ENCODE data around the gene ARHGEF26.

Gene ARHGEF26

GRCh38 chr3:154177406-154177805, 56.2 kb downstream of the ARHGEF26 start:
- no peak overlapping the region for H3K9ac ChIP-seq (ENCODE audit: low read depth in 1 of 2, low read length in 2 of 2)
- no peaks in the 10 kb centered on the region for H3K36me3 ChIP-seq (ENCODE audit: control insufficient read depth in 1 of 2, insufficient read depth in 2 of 2, low read length in 2 of 2)
- H3K27ac ChIP-seq (ENCODE audit: low read depth, low read length), result no peak overlapping the region
- peaks cover 0 to 19% of the 10 kb centered on the region in 2 donors for H3K4me1 ChIP-seq (ENCODE audit: control insufficient read depth in 1 of 2, insufficient read depth in 2 of 2, low read length in 2 of 2)
- no peaks in the 10 kb centered on the region for H3K9me3 ChIP-seq (ENCODE audit: control insufficient read depth in 1 of 2, low read length in 2 of 2)
- H3K4me3 ChIP-seq (ENCODE audit: low read depth in 1 of 2, low read length in 2 of 2), result no peak overlapping the region
- H3K27me3 ChIP-seq (ENCODE audit: control insufficient read depth in 1 of 2, insufficient read depth in 2 of 2, low read length in 2 of 2), result no peaks in the 10 kb centered on the region

GRCh38 chr3:154178172-154178571, 57.0 kb downstream of the ARHGEF26 start:
- Histone ChIP-seq H3K27ac (ENCODE audit: low read depth, low read length) (no peak overlapping the region), H3K27me3 (ENCODE audit: control insufficient read depth in 1 of 2, insufficient read depth in 2 of 2, low read length in 2 of 2) (no peaks in the 10 kb centered on the region), H3K4me3 (ENCODE audit: low read depth in 1 of 2, low read length in 2 of 2) (no peak overlapping the region), H3K9me3 (ENCODE audit: control insufficient read depth in 1 of 2, low read length in 2 of 2) (no peaks in the 10 kb centered on the region), H3K36me3 (ENCODE audit: control insufficient read depth in 1 of 2, insufficient read depth in 2 of 2, low read length in 2 of 2) (no peaks in the 10 kb centered on the region), H3K9ac (ENCODE audit: low read depth in 1 of 2, low read length in 2 of 2) (no peak overlapping the region), H3K4me1 (ENCODE audit: control insufficient read depth in 1 of 2, insufficient read depth in 2 of 2, low read length in 2 of 2) (peaks cover 0 to 19% of the 10 kb centered on the region in 2 donors)

DNA sequence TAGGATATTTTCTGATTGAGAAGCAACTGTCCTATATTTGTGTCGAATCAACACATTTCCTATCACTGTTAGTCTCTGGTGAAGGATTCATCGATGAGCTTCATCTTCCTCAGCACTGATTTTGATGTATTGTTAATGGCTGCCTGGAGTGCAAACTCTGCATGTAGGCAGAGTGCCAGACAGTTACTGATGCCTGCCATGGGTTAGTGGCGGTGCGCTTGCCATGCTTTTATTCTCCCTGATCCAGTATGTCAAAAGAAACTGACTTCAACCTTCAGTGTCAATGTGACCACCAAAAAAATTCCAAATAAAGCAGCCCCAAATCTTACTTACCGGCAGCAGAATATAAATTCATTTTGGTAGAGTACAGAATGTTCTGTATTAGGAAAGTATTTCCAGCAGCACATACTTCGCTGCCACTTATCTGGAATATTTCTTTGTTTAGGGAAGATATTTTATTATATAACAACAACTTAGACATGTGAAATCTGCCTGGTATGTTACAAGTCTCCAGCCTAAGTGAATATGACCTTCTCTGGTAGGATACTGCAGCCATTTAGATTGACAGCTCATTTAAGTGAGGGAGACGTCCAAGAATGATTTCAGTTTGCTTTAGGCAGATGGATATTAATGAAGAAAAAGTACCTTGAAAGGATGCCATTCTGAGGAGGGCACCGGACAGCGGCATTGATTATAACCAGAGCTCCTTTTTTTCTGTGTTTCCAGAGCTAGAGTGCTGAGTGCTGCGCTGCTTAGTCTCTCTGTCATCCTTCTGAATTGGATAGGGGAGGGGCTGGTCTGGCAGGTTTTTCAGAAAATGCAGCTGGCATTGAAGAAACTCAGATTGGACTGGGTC, 59.9 kb downstream of the ARHGEF26 start:
- Histone ChIP-seq H3K9ac (ENCODE audit: low read depth in 1 of 2, low read length in 2 of 2) (no peak overlapping the region), H3K36me3 (ENCODE audit: control insufficient read depth in 1 of 2, insufficient read depth in 2 of 2, low read length in 2 of 2) (no peaks in the 10 kb centered on the region), H3K27me3 (ENCODE audit: control insufficient read depth in 1 of 2, insufficient read depth in 2 of 2, low read length in 2 of 2) (no peaks in the 10 kb centered on the region), H3K4me3 (ENCODE audit: low read depth in 1 of 2, low read length in 2 of 2) (no peak overlapping the region), H3K4me1 (ENCODE audit: control insufficient read depth in 1 of 2, insufficient read depth in 2 of 2, low read length in 2 of 2) (peaks cover 0 to 10% of the 10 kb centered on the region in 2 donors), H3K27ac (ENCODE audit: low read depth, low read length) (no peak overlapping the region), H3K9me3 (ENCODE audit: control insufficient read depth in 1 of 2, low read length in 2 of 2) (no peaks in the 10 kb centered on the region)

DNA sequence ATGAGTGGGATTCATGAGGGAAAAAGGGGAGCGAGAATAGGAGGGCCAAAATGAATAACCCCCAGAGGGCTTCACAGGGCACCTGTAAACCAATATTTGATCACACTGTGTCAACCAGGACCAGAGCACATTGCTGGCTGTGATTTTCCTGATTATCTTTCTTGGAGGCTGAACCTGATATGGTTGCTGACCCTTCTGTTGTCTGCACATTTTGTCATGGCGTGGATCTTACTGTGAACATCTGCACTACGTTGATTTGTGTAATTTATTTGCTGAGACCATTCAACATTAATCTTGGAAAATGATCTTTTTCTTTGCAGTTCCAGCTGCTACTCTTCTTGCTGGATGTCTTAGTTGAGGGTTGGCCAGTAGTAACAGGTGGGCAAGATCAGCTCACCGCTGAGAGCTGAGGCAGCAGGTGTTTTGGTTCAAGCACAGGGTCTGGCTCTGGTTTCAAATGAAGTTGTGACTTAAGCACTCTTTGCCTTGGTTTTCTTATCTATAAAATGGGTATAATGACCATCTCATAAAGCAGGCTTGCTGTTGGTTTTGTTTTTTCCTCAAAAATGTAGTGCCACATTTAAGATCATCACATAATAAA, 61.2 kb downstream of the ARHGEF26 start:
- Histone ChIP-seq H3K27me3 (ENCODE audit: control insufficient read depth in 1 of 2, insufficient read depth in 2 of 2, low read length in 2 of 2) (no peaks in the 10 kb centered on the region), H3K9me3 (ENCODE audit: control insufficient read depth in 1 of 2, low read length in 2 of 2) (no peaks in the 10 kb centered on the region), H3K27ac (ENCODE audit: low read depth, low read length) (no peak overlapping the region), H3K36me3 (ENCODE audit: control insufficient read depth in 1 of 2, insufficient read depth in 2 of 2, low read length in 2 of 2) (no peaks in the 10 kb centered on the region), H3K4me1 (ENCODE audit: control insufficient read depth in 1 of 2, insufficient read depth in 2 of 2, low read length in 2 of 2) (peaks cover 0 to 9% of the 10 kb centered on the region in 2 donors), H3K4me3 (ENCODE audit: low read depth in 1 of 2, low read length in 2 of 2) (no peak overlapping the region), H3K9ac (ENCODE audit: low read depth in 1 of 2, low read length in 2 of 2) (no peak overlapping the region)

- Histone ChIP-seq H3K27me3 (ENCODE audit: control insufficient read depth in 1 of 2, insufficient read depth in 2 of 2, low read length in 2 of 2) (no peaks in the 10 kb centered on the region), H3K4me3 (ENCODE audit: low read depth in 1 of 2, low read length in 2 of 2) (no peak overlapping the region), H3K9me3 (ENCODE audit: control insufficient read depth in 1 of 2, low read length in 2 of 2) (no peaks in the 10 kb centered on the region), H3K4me1 (ENCODE audit: control insufficient read depth in 1 of 2, insufficient read depth in 2 of 2, low read length in 2 of 2) (peaks cover 0 to 9% of the 10 kb centered on the region in 2 donors), H3K36me3 (ENCODE audit: control insufficient read depth in 1 of 2, insufficient read depth in 2 of 2, low read length in 2 of 2) (peaks cover 0 to 3% of the 10 kb centered on the region in 2 donors), H3K27ac (ENCODE audit: low read depth, low read length) (no peak overlapping the region), H3K9ac (ENCODE audit: low read depth in 1 of 2, low read length in 2 of 2) (no peak overlapping the region)
These were observed 61.8 kb downstream of the ARHGEF26 start for GRCh38 chr3:154182975-154183374.

DNA sequence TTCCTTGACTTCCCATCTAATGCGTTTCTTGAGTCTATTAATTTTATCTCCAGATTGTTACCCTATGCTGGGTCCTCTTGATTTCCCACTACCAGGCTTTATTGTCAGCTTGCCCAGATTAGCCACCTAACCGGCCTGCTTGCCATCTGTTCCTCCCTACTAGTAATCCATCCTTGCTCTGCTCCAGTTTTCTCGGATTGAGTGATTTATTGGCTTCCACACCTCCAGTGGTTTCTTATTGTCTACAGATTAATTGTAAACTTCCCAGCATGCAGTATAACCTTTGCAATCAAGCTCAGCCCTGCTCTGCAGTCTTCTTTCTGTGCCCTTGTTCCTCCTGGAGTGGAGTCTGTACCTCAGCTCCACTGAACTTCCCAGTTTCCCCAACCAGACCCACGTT, 63.4 kb downstream of the ARHGEF26 start:
- Histone ChIP-seq H3K27me3 (ENCODE audit: control insufficient read depth in 1 of 2, insufficient read depth in 2 of 2, low read length in 2 of 2) (no peaks in the 10 kb centered on the region), H3K27ac (ENCODE audit: low read depth, low read length) (no peak overlapping the region), H3K9ac (ENCODE audit: low read depth in 1 of 2, low read length in 2 of 2) (no peak overlapping the region), H3K4me3 (ENCODE audit: low read depth in 1 of 2, low read length in 2 of 2) (no peak overlapping the region), H3K9me3 (ENCODE audit: control insufficient read depth in 1 of 2, low read length in 2 of 2) (no peaks in the 10 kb centered on the region), H3K36me3 (ENCODE audit: control insufficient read depth in 1 of 2, insufficient read depth in 2 of 2, low read length in 2 of 2) (peaks cover 4 to 11% of the 10 kb centered on the region in 2 donors), H3K4me1 (ENCODE audit: control insufficient read depth in 1 of 2, insufficient read depth in 2 of 2, low read length in 2 of 2) (peaks cover 0 to 9% of the 10 kb centered on the region in 2 donors)

DNA sequence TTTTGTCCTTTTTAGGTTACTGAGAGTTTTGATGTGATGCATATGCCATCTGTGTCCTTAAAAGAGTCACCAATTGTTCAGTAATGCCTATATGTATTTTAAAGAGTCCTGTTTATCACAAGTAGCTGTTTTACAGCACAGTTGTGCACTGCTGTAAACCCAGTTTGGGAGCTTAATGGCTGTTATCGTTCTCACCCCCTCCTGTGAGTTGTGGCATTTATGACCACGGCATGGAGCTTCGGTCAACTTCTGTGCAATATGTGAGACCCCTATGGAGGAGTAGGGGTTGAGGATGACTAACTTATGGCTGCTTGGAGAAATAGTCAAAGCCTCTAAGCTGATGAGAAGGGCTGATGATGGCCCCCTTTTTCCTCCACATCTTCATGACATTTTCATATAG, 67.2 kb downstream of the ARHGEF26 start:
- peaks cover 0 to 9% of the 10 kb centered on the region in 2 donors for H3K4me1 ChIP-seq (ENCODE audit: control insufficient read depth in 1 of 2, insufficient read depth in 2 of 2, low read length in 2 of 2)
- H3K36me3 ChIP-seq (ENCODE audit: control insufficient read depth in 1 of 2, insufficient read depth in 2 of 2, low read length in 2 of 2), result peaks cover 4 to 14% of the 10 kb centered on the region in 2 donors
- H3K27ac ChIP-seq (ENCODE audit: low read depth, low read length), result no peak overlapping the region

GRCh38 chr3:154188846-154189245, 67.7 kb downstream of the ARHGEF26 start:
- no peak overlapping the region for H3K27ac ChIP-seq (ENCODE audit: low read depth, low read length)
- no peaks in the 10 kb centered on the region for H3K9me3 ChIP-seq (ENCODE audit: control insufficient read depth in 1 of 2, low read length in 2 of 2)
- H3K9ac ChIP-seq (ENCODE audit: low read depth in 1 of 2, low read length in 2 of 2), result no peak overlapping the region
- no peaks in the 10 kb centered on the region for H3K27me3 ChIP-seq (ENCODE audit: control insufficient read depth in 1 of 2, insufficient read depth in 2 of 2, low read length in 2 of 2)
- H3K4me1 ChIP-seq (ENCODE audit: control insufficient read depth in 1 of 2, insufficient read depth in 2 of 2, low read length in 2 of 2), result peaks cover 0 to 9% of the 10 kb centered on the region in 2 donors
- H3K4me3 ChIP-seq (ENCODE audit: low read depth in 1 of 2, low read length in 2 of 2), result no peak overlapping the region
- H3K36me3 ChIP-seq (ENCODE audit: control insufficient read depth in 1 of 2, insufficient read depth in 2 of 2, low read length in 2 of 2), result peaks cover 4 to 14% of the 10 kb centered on the region in 2 donors

More for the DNA sequence above, 67.2 kb downstream of the ARHGEF26 start:
- no peaks in the 10 kb centered on the region for H3K27me3 ChIP-seq (ENCODE audit: control insufficient read depth in 1 of 2, insufficient read depth in 2 of 2, low read length in 2 of 2)
- H3K9me3 ChIP-seq (ENCODE audit: control insufficient read depth in 1 of 2, low read length in 2 of 2), result no peaks in the 10 kb centered on the region
- no peak overlapping the region for H3K9ac ChIP-seq (ENCODE audit: low read depth in 1 of 2, low read length in 2 of 2)
- no peak overlapping the region for H3K4me3 ChIP-seq (ENCODE audit: low read depth in 1 of 2, low read length in 2 of 2)

DNA sequence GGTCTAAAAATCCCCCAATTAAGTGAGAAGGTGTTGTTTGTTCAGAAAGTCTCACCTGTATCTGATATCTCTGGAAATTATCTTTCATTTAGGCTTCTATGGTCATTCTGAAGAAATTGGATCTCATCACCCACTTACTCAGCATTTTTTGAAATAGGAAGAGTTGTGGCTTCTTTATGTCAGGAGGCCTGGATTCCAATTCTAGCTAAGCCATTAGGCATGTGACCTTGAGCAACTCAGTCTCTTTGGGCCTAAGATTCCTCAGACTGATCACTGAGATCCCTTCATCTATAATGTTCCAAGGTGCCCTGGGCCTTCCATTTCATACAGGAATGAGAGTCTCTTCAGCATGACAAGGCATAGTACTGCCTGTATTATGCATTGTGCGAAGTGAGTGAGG, 70.3 kb downstream of the ARHGEF26 start:
- no peak overlapping the region for H3K9ac ChIP-seq (ENCODE audit: low read depth in 1 of 2, low read length in 2 of 2)
- H3K4me3 ChIP-seq (ENCODE audit: low read depth in 1 of 2, low read length in 2 of 2), result no peak overlapping the region
- H3K27ac ChIP-seq (ENCODE audit: low read depth, low read length), result no peak overlapping the region
- no peaks in the 10 kb centered on the region for H3K9me3 ChIP-seq (ENCODE audit: control insufficient read depth in 1 of 2, low read length in 2 of 2)
- peaks cover 19% of the 10 kb centered on the region in 2 donors for H3K36me3 ChIP-seq (ENCODE audit: control insufficient read depth in 1 of 2, insufficient read depth in 2 of 2, low read length in 2 of 2)
- no peaks in the 10 kb centered on the region for H3K4me1 ChIP-seq (ENCODE audit: control insufficient read depth in 1 of 2, insufficient read depth in 2 of 2, low read length in 2 of 2)
- no peaks in the 10 kb centered on the region for H3K27me3 ChIP-seq (ENCODE audit: control insufficient read depth in 1 of 2, insufficient read depth in 2 of 2, low read length in 2 of 2)

DNA sequence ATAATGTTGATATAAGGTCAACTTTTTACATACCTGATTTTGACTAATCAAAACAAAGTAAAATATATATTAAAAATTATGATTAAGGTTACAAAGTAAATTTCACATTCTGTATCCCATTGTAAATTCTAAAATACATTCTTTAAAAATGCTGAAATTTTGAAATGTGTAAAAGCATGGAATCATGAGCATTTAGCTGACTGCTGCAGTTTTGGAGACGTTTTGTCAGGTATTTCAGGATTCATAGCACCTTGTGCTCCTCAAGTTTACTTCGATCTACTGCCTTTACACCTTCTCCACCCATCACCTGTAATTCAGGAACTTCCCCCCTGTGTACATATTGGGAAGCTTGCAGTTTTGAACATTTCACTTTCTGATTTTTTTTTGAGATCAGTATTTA, 71.0 kb downstream of the ARHGEF26 start:
- no peak overlapping the region for H3K27ac ChIP-seq (ENCODE audit: low read depth, low read length)
- peaks cover 19% of the 10 kb centered on the region in 2 donors for H3K36me3 ChIP-seq (ENCODE audit: control insufficient read depth in 1 of 2, insufficient read depth in 2 of 2, low read length in 2 of 2)
- H3K9ac ChIP-seq (ENCODE audit: low read depth in 1 of 2, low read length in 2 of 2), result no peak overlapping the region

More for the DNA sequence above, 71.0 kb downstream of the ARHGEF26 start:
- H3K27me3 ChIP-seq (ENCODE audit: control insufficient read depth in 1 of 2, insufficient read depth in 2 of 2, low read length in 2 of 2), result no peaks in the 10 kb centered on the region
- no peak overlapping the region for H3K4me3 ChIP-seq (ENCODE audit: low read depth in 1 of 2, low read length in 2 of 2)
- no peaks in the 10 kb centered on the region for H3K4me1 ChIP-seq (ENCODE audit: control insufficient read depth in 1 of 2, insufficient read depth in 2 of 2, low read length in 2 of 2)
- no peaks in the 10 kb centered on the region for H3K9me3 ChIP-seq (ENCODE audit: control insufficient read depth in 1 of 2, low read length in 2 of 2)
